Measurements from ENCODE around the gene ALG1. TPM values are rescaled to one million over a fixed set of nuclear protein-coding genes. Genes with fewer than 3 reads are reported as not detected.
"Not testable (repeated sequence)": the region's sequence is repeated elsewhere in the genome, so short reads cannot be mapped to it uniquely, and the experiment has no call there.

The ALG1 gene
- total RNA-seq, 1 donor from 2014 or later = 8.3 TPM

DNA sequence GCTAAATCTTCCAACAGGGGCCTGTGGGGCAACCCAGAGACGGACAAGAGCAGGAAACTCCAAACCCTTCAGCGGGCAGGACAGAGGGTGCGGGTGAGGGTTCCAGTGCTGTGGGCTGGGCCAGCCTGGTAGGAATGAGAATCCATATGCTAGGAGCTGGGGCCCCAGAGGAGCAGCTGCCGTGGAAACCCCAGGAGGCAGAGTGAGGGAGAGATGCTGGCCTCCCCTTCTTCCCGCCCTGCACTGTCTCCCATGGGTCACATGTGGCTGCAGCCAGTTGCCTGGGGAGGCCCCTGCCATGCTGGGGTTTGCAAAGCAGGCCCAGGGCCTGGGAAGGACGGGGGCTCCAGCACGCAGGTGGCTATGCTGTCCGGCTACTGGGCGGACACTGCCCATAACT, 21.4 kb downstream of the ALG1 start:
- DNase-seq; ATAC-seq; intact Hi-C loops (cut with micrococcal nuclease): not testable (repeated sequence)

DNA sequence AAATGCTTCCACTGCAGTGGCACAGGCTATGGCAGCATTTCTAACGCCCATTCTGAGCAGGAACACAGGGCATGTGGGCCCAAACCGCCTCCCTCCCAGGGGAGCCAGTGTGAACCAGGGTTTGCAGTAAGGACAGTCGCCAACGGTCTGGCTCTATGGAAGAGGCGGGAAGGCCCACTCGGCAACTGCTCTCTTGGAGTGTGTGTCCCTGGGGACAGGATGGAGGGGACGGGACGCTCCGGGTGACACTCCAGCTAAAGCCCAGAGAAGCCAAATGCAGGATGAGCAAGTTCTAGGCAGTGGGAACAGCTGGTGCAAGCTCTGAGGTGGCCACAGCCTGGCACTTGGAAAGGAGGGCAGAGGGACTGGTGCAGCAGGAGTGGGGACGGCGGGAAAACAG, 22.1 kb downstream of the ALG1 start:
- ATAC-seq; DNase-seq; intact Hi-C loops (cut with micrococcal nuclease): not testable (repeated sequence)

GRCh38 chr16:5095145-5095830, 23.6 kb downstream of the ALG1 start:
- intact Hi-C loops (cut with micrococcal nuclease) = not testable (repeated sequence)

DNA sequence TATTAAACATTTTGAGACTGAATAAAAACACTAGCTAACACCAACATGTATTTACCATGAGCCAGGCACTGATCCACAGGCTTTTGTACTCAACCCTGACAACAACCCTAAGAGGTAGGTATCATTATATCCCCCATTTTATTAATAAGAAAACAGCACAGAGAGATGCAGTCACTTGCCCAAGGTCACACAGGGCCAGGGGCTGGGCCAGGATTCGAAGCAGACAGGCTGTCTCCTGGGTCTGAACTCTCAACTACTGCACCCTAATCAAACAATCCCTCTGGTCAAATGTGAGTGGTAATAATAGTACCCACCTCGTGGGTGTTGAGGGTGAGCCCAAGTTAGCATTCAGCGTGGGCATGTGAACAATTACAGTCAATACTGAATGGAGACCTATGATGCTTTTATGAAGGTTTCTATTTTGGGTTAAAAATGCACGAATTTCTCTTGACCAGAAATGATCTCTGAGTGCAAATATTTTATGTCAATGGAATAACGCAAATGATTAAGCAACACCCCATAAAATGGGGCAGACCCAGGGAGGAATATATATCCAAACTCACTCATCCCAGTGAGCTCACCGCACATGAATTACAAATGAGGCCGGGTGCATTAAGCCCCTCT, 24.9 kb downstream of the ALG1 start:
- ATAC-seq; intact Hi-C loops (cut with micrococcal nuclease); DNase-seq: not testable (repeated sequence)

More at GRCh38 chr16:5095145-5095830, 23.6 kb downstream of the ALG1 start:
- DNase-seq, ATAC-seq: not testable (repeated sequence)

GRCh38 chr16:5097061-5097469, 25.4 kb downstream of the ALG1 start:
- intact Hi-C loops (cut with micrococcal nuclease); ATAC-seq; DNase-seq: not testable (repeated sequence)

DNA sequence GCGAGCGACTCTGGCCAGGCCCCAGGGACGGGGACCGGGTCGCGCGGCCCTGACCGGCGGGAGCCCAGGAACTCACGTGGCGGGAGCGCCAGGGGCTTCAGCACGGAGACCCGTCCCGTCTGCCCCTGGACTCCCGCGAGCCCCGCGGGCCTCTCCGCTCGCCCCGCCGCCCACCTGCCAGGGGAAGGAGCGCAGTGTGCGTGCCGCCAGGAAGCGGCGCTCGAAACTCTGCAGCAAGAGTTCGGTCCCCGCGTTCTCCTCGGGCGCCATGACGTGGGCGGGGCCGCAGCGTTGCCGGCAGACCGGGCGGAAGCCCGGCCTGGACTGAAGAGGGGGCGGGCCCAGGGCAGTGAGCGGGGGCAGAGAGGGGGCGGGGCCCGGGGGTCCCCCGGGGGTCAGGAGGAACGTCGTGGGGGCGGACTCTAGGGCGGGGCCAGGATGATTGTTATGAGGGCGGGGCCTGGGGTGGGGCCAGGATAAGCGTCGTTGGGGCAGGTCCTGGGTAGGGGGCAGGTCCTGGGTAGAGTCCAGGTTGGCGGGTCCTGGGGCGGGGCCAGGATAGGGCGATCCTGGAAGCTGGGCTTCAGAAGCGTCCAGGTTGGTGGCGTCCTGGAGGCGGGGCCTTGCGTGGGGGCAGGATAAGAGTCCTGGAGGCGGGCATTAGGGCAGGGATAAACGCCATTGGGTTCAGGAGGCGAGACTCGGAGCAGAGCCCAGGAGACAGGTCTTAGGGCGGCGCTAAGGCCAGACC, 26.0 kb downstream of the ALG1 start, which contains the start of gene EEF2KMT:
Gene EEF2KMT, minus strand, starts transcription at position 326 of the 751 bp plus-strand sequence. Its CDS starts 56 bp downstream, at position 270.
- ATAC-seq = peak; percentile 100
- DNase-seq = peak; percentile 100
- intact Hi-C loops (cut with micrococcal nuclease) = not testable (repeated sequence)

DNA sequence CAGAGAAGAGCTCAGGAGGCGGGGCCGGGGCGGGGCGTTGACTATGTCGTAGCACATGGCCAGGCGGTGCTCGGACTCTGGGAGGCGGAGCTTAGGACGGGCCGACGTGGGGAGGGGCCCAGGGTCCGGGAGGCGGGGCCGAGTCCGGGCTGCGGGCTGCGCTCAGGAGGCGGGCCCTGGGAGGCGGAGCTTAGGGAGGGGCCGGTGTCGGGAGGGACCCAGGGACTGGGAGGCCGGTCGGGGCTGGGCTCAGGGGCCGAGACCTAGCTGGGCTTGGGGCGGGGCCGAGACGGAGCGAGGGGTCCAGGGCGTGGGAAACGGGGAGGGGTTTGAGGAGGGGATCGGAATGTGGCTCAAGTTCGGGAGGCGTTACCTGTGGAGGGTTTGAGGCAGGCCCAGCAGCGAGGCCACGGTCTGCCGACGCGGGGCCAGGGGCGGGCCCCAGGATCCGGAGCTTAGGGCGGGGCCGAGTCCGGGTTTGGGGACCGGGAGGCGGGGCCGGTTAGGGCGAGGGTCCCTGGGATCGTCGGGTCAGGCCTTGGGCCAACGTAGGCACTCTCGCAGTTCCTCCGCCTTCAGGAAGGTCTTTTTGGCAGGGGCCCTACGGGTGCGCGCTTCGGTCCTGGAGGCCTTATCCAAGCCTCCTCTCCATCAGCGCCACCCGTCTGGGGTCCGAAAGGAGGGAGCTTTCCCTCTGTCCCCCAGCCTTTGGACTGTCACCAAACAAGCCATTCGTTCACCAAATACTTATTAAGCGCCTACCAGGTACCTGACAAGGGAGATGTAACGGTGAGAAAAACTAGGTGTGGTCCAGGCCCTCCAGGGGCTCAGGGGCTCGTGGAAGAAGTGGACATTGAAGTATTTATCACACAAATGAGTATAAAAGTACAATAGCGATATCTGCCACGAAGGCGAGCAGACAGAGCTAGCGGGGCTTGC, 26.8 kb downstream of the ALG1 start:
- intact Hi-C loops (cut with micrococcal nuclease); ATAC-seq: not testable (repeated sequence)
- peak; percentile 88 for DNase-seq

GRCh38 chr16:5099174-5099573, 27.5 kb downstream of the ALG1 start:
- intact Hi-C loops (cut with micrococcal nuclease); ATAC-seq; DNase-seq: not testable (repeated sequence)

DNA sequence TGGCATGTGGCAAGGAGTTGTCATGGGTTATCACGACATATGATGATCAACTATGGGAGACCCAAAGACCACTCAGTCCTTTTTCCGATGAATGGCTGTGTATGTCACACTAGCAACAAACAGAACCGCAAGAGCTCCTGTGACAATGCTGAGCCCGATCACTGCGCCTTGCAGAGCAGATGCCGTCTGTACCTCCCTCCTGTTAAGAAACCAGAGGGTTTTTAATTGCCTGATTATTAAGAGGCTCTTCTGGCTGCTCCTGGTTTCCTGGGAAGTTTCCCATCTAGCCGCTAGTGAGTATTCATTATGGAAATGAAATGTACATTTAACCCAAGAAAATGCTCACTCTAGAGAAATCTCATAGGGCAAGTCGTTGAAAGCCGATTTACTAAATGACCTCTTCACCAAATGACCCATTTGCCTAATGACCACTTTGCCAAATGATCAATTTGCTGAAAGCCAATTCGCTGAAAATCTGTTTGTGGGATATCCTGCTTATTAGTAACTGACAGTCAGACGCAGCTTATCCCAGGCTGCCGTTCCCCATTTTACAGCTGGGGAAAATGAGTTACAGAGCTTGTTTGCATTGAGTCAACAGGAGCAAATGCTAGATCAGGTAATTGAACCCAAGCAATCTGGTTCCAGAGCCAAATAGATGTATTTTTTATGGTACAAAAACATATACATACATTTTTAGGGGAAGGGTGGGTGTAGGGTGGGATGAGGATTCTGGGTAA, 31.8 kb downstream of the ALG1 start:
- DNase-seq; intact Hi-C loops (cut with micrococcal nuclease); ATAC-seq: not testable (repeated sequence)

GRCh38 chr16:5105039-5105438, 33.4 kb downstream of the ALG1 start:
- DNase-seq; ATAC-seq; intact Hi-C loops (cut with micrococcal nuclease): not testable (repeated sequence)

DNA sequence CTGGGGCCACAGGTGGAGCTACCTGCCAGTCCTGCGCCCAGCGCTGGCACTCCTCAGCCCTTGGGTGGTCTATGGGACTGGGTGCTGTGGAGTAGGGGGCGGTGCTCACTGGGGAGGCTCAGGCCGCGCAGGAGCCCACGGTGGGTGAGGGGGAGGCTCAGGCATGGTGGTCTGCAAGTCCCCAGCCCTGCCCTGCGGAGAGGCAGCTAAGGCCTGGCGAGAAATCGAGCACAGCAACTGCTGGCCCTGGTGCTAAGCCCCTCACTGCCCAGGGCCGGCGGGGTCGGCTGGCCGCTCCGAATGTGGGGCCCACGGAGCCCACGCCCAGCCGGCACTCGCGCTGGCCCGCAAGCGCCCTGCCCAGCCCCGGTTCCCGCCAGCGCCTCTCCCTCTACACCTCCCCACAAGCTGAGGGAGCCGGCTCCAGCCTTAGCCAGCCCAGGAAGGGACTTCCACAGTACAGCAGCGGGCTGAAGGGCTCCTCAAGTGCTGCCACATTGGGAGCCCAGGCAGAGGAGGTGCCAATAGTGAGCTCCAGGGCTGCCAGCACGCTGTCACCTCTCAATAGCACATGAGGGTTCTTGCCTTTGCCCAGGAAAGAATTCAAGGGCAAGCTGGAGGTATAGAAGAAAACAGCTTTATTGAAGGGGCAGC, 37.0 kb downstream of the ALG1 start:
- intact Hi-C loops (cut with micrococcal nuclease) = no loop called here
- peak; percentile 82 for ATAC-seq
- peak; percentile 69 for DNase-seq

- DNase-seq; ATAC-seq; intact Hi-C loops (cut with micrococcal nuclease): not testable (repeated sequence)
These were observed 39.3 kb downstream of the ALG1 start for GRCh38 chr16:5110933-5111332.

DNA sequence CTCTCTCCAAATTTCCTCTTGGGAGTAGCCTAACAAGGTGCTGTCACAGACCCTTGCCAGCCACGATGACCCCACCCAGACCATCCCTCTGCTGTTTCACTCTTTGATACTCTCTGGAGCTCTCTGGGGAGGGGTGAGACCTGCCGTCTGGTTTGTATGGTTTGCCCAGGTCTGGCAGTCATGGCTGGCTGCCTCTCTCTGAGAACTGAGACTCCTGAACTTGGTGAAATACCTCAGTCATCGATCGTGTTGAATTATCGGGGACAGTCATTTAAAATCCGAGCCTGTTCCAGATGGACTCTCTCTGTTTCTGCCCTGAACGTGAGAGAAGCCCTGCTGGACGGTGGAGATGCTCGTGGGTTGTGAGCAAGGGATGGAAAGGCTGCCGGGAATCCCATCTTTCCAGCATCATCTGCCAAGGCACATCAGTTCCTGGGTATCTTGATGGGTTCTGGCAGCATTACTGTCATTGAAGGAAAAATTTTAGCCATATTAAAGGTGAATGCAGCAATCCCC, 45.2 kb downstream of the ALG1 start:
- ATAC-seq; intact Hi-C loops (cut with micrococcal nuclease); DNase-seq: not testable (repeated sequence)

GRCh38 chr16:5117300-5118087, 45.9 kb downstream of the ALG1 start:
- ATAC-seq; intact Hi-C loops (cut with micrococcal nuclease): not testable (repeated sequence)
- DNase-seq = peak; percentile 73

DNA sequence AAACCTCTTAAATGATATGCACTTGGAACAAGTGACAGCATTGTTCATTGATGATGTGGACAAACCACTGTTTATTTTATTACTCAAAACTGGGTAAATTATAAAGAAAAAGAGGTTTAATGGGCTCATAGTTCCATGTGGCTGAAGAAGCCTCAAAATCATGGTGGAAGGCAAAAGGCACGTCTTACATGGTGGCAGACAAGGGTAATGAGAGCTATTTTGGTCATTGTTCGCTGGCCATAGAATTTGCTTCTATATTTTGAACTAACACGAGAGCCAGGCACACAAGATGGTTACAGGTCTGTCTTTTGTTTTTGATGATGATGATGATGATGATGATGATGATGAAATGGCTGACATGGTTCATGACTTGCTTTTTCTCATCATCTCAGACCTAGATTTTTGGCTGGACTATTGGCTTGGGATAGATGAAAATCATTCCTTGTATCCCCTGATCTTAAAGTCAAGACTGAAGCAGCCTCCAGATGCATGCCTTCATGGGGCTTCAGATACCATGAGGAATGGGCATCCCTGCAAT, 59.9 kb downstream of the ALG1 start:
- DNase-seq; ATAC-seq; intact Hi-C loops (cut with micrococcal nuclease): not testable (repeated sequence)
